Mesodermal cell (in vitro differentiated cells): ENCODE results near the gene ALDOC.
"Not testable (repeated sequence)": the region's sequence is repeated elsewhere in the genome, so short reads cannot be mapped to it uniquely, and the experiment has no call there.

Experiments
- H3K27ac ChIP-seq: 2 replicates; pipeline ENCODE4 v1.7.0; 2013; ENCODE audit warnings: mild to moderate bottlenecking, low read depth, low read length, moderate library complexity; ENCODE audit not compliant: severe bottlenecking
- H3K36me3 ChIP-seq: 2 replicates; pipeline ENCODE4 v1.7.1; 2013; ENCODE audit warnings: mild to moderate bottlenecking, low read length, moderate library complexity; ENCODE audit not compliant: control insufficient read depth, insufficient read depth
- H3K4me1 ChIP-seq: one replicate; pipeline ENCODE4 v1.7.1; 2013; ENCODE audit warnings: mild to moderate bottlenecking, low read length; ENCODE audit not compliant: insufficient read depth, control insufficient read depth, poor library complexity, severe bottlenecking
- H3K4me3 ChIP-seq: 2 replicates; pipeline ENCODE4 v1.7.0; 2013; ENCODE audit warnings: low read length, control low read depth, mild to moderate bottlenecking; ENCODE audit not compliant: insufficient read depth, poor library complexity, severe bottlenecking; ENCODE audit errors: extremely low read depth
- H3K9me3 ChIP-seq: 2 replicates; pipeline ENCODE4 v1.7.1; 2013; ENCODE audit warnings: mild to moderate bottlenecking, low read length, moderate library complexity; ENCODE audit not compliant: control insufficient read depth
- WGBS, 2 experiments: methylation state at CpG; one replicate each; pipeline ENCODE4 v1.1.5; 2013; ENCODE audit warnings: missing lambda C conversion rate in 2 of 2; ENCODE audit not compliant: insufficient coverage in 2 of 2; 5-methylcytosine and 5-hydroxymethylcytosine counted together

Gene ALDOC

GRCh38 chr17:28582513-28582912 is 5.8 kb upstream of the ALDOC start:
- Histone ChIP-seq H3K36me3 (peaks cover 94% of the 10 kb centered on the region), H3K4me1 (no peaks in the 10 kb centered on the region), H3K9me3 (no peaks in the 10 kb centered on the region), H3K27ac (no peak overlapping the region), H3K4me3 (no peak overlapping the region)
- 96 to 100% methylated on average over 2 of the region's 2 CpGs for WGBS, 2 experiments

- WGBS, 2 experiments: no CpG with 5 or more reads among the region's 3 CpGs
- Histone ChIP-seq H3K9me3 (no peaks in the 10 kb centered on the region), H3K4me1 (peaks cover 3% of the 10 kb centered on the region), H3K36me3 (peaks cover 84% of the 10 kb centered on the region), H3K27ac (no peak overlapping the region), H3K4me3 (no peak overlapping the region)
Observed at GRCh38 chr17:28580959-28581358, 4.3 kb upstream of the ALDOC start.

- Histone ChIP-seq H3K36me3 (peaks cover 70% of the 10 kb centered on the region), H3K27ac (no peak overlapping the region), H3K4me3 (no peak overlapping the region), H3K9me3 (no peaks in the 10 kb centered on the region), H3K4me1 (peaks cover 3% of the 10 kb centered on the region)
- WGBS, 2 experiments: 100% methylated on average over 2 of the region's 4 CpGs
Observed at GRCh38 chr17:28579526-28579925, 2.8 kb upstream of the ALDOC start.

- H3K4me3 ChIP-seq: no peak overlapping the region
- no peaks in the 10 kb centered on the region for H3K9me3 ChIP-seq
- peaks cover 3% of the 10 kb centered on the region for H3K4me1 ChIP-seq
- no peak overlapping the region for H3K27ac ChIP-seq
- WGBS, 2 experiments: 98 to 99% methylated on average over 6 to 7 of the region's 8 CpGs
- H3K36me3 ChIP-seq: peaks cover 67% of the 10 kb centered on the region
Observed at GRCh38 chr17:28578246-28579195, 1.8 kb upstream of the ALDOC start.

GRCh38 chr17:28577466-28577824 is 750 bp upstream of the ALDOC start:
- H3K27ac ChIP-seq: no peak overlapping the region
- no peaks in the 10 kb centered on the region for H3K9me3 ChIP-seq
- H3K36me3 ChIP-seq: peaks cover 57% of the 10 kb centered on the region
- H3K4me1 ChIP-seq: peaks cover 3% of the 10 kb centered on the region
- WGBS, 2 experiments: 100% methylated on average over 1 of the region's 3 CpGs; no CpG with 5 or more reads in 1 of the 2 experiments
- no peak overlapping the region for H3K4me3 ChIP-seq

- H3K4me3 ChIP-seq, H3K27ac ChIP-seq, H3K4me1 ChIP-seq, H3K9me3 ChIP-seq: not testable (repeated sequence)
- WGBS, 2 experiments: no CpG with 5 or more reads among the region's 3 CpGs
- H3K36me3 ChIP-seq: peaks cover 48% of the 10 kb centered on the region
Observed at GRCh38 chr17:28576016-28576415, 679 bp downstream of the ALDOC start.

- no peaks in the 10 kb centered on the region for H3K9me3 ChIP-seq
- H3K36me3 ChIP-seq: peaks cover 41% of the 10 kb centered on the region
- peaks cover 4% of the 10 kb centered on the region for H3K4me1 ChIP-seq
- no peak overlapping the region for H3K27ac ChIP-seq
- 91 to 93% methylated on average over 14 of the region's 14 CpGs for WGBS, 2 experiments
- no peak overlapping the region for H3K4me3 ChIP-seq
Observed at GRCh38 chr17:28575126-28575795, 1.4 kb downstream of the ALDOC start.

- H3K4me1 ChIP-seq: peaks cover 6% of the 10 kb centered on the region
- H3K9me3 ChIP-seq: no peaks in the 10 kb centered on the region
- no peak overlapping the region for H3K4me3 ChIP-seq
- no peak overlapping the region for H3K27ac ChIP-seq
- peaks cover 33% of the 10 kb centered on the region for H3K36me3 ChIP-seq
- WGBS, 2 experiments: 87 to 96% methylated on average over 6 to 7 of the region's 7 CpGs
Observed at GRCh38 chr17:28574526-28574925, 2.2 kb downstream of the ALDOC start.

- Histone ChIP-seq H3K4me1 (peaks cover 6% of the 10 kb centered on the region), H3K27ac (no peak overlapping the region), H3K9me3 (no peaks in the 10 kb centered on the region), H3K36me3 (peaks cover 28% of the 10 kb centered on the region), H3K4me3 (no peak overlapping the region)
- 91 to 97% methylated on average over 4 to 6 of the region's 6 CpGs for WGBS, 2 experiments
Observed at GRCh38 chr17:28573966-28574480, 2.7 kb downstream of the ALDOC start.

GRCh38 chr17:28573521-28573920 is 3.2 kb downstream of the ALDOC start:
- peaks cover 6% of the 10 kb centered on the region for H3K4me1 ChIP-seq
- no peak overlapping the region for H3K27ac ChIP-seq
- WGBS, 2 experiments: 97 to 100% methylated on average over 2 to 8 of the region's 9 CpGs
- H3K4me3 ChIP-seq: no peak overlapping the region
- no peaks in the 10 kb centered on the region for H3K9me3 ChIP-seq
- H3K36me3 ChIP-seq: peaks cover 23% of the 10 kb centered on the region

- peaks cover 6% of the 10 kb centered on the region for H3K4me1 ChIP-seq
- H3K4me3 ChIP-seq: no peak overlapping the region
- H3K9me3 ChIP-seq: no peaks in the 10 kb centered on the region
- peaks cover 18% of the 10 kb centered on the region for H3K36me3 ChIP-seq
- no peak overlapping the region for H3K27ac ChIP-seq
Observed at GRCh38 chr17:28573040-28573380, 3.7 kb downstream of the ALDOC start.
